Retinal pigment epithelial cell (primary cell): ENCODE results near the gene MAPK12.
A peak's percentile ranks its signal among the peaks of the same experiment; 100 is the strongest.
"Not testable (repeated sequence)": the region's sequence is repeated elsewhere in the genome, so short reads cannot be mapped to it uniquely, and the experiment has no call there.

Experiments
- DNase-seq: peaks from one replicate; pipeline ENCODE4 v3.0.0-alpha.2; 2010; ENCODE audit warnings: low read depth
- H3K4me3 ChIP-seq: 2 replicates; pipeline ENCODE4 v1.5.1; 2011; ENCODE audit warnings: mild to moderate bottlenecking, low read length, control low read depth, moderate library complexity
- CTCF ChIP-seq: conservative IDR thresholded peaks from 2 replicates; pipeline ENCODE4 v1.5.1; 2011; ENCODE audit warnings: low read depth, low read length, control low read depth, inconsistent platforms

MAPK12 gene

GRCh38 chr22:50207383-50208140 lies 53.9 kb downstream of the MAPK12 start:
- no peak for DNase-seq
- no peak for TF ChIP-seq CTCF
- H3K4me3 ChIP-seq: no peak overlapping the region

- DNase-seq: no peak
- TF ChIP-seq CTCF: peak; percentile 65
- no peak overlapping the region for H3K4me3 ChIP-seq
These were observed 54.9 kb downstream of the MAPK12 start for GRCh38 chr22:50206599-50206998.

- no peak for DNase-seq
- H3K4me3 ChIP-seq: no peak overlapping the region
- TF ChIP-seq CTCF: no peak
These were observed 55.5 kb downstream of the MAPK12 start for GRCh38 chr22:50205781-50206569.

- DNase-seq, H3K4me3 ChIP-seq: not testable (repeated sequence)
These were observed 56.5 kb downstream of the MAPK12 start for GRCh38 chr22:50204998-50205397.

GRCh38 chr22:50204571-50204970 lies 56.9 kb downstream of the MAPK12 start:
- H3K4me3 ChIP-seq: no peak overlapping the region
- no peak for TF ChIP-seq CTCF
- DNase-seq: no peak

- DNase-seq: no peak
- no peak overlapping the region for H3K4me3 ChIP-seq
- no peak for TF ChIP-seq CTCF
These were observed 58.2 kb downstream of the MAPK12 start for GRCh38 chr22:50203288-50203687.
